Activated T-cell treated with anti-CD3 and anti-CD28 coated beads, Interleukin-2, amount 50 U/mL, for 72 hours (primary cell): ENCODE results near the gene AEBP2. TPM values are rescaled to one million over a fixed set of nuclear protein-coding genes. Genes with fewer than 3 reads are reported as not detected.
"Not testable (repeated sequence)": the region's sequence is repeated elsewhere in the genome, so short reads cannot be mapped to it uniquely, and the experiment has no call there.

Source experiments
- ATAC-seq, 2 donors: fragments of 150-1000 bp; cut with Tn5 transposase; replicated peaks in 1 of 2; 2 replicates each; pipeline ENCODE4 v1.10.0; 2021; ENCODE audit warnings: moderate library complexity in 2 of 2, mild to moderate bottlenecking in 1 of 2
- DNase-seq, 2 donors: peaks; one replicate each; pipeline ENCODE4 v3.0.0; 2021 to 2022; ENCODE audit warnings: mixed read lengths in 1 of 2
- H3K27ac Mint-ChIP-seq: one replicate; pipeline ENCODE4 v1.8.0; 2022; ENCODE audit warnings: mild to moderate bottlenecking, moderate library complexity, mixed read lengths
- H3K27me3 Mint-ChIP-seq: one replicate; pipeline ENCODE4 v1.8.0; 2022; ENCODE audit warnings: low read depth, mixed read lengths
- H3K36me3 Mint-ChIP-seq, 2 donors: one replicate each; pipeline ENCODE4 v1.8.0; 2022; ENCODE audit warnings: mixed read lengths in 2 of 2, mild to moderate bottlenecking in 1 of 2; ENCODE audit not compliant: insufficient read depth in 2 of 2
- H3K4me1 Mint-ChIP-seq: one replicate; pipeline ENCODE4 v1.8.0; 2022; ENCODE audit warnings: low read depth, mixed read lengths
- H3K4me3 Mint-ChIP-seq, 2 donors: one replicate each; pipeline ENCODE4 v1.8.0; 2022; ENCODE audit warnings: mild to moderate bottlenecking in 2 of 2, mixed read lengths in 2 of 2, moderate library complexity in 2 of 2
- H3K9me3 Mint-ChIP-seq, 2 donors: one replicate each; pipeline ENCODE4 v1.8.0; 2022; ENCODE audit warnings: mixed read lengths in 2 of 2
- total RNA-seq, 2 donors: library from RNA; stranded (reverse); gene quantifications; one replicate each; pipeline ENCODE4 v1.2.3, GENCODE V29; 2022

Gene AEBP2, protein sequence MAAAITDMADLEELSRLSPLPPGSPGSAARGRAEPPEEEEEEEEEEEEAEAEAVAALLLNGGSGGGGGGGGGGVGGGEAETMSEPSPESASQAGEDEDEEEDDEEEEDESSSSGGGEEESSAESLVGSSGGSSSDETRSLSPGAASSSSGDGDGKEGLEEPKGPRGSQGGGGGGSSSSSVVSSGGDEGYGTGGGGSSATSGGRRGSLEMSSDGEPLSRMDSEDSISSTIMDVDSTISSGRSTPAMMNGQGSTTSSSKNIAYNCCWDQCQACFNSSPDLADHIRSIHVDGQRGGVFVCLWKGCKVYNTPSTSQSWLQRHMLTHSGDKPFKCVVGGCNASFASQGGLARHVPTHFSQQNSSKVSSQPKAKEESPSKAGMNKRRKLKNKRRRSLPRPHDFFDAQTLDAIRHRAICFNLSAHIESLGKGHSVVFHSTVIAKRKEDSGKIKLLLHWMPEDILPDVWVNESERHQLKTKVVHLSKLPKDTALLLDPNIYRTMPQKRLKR
- total RNA-seq = 10 to 100 TPM; 59.4 to 64.5 TPM

DNA sequence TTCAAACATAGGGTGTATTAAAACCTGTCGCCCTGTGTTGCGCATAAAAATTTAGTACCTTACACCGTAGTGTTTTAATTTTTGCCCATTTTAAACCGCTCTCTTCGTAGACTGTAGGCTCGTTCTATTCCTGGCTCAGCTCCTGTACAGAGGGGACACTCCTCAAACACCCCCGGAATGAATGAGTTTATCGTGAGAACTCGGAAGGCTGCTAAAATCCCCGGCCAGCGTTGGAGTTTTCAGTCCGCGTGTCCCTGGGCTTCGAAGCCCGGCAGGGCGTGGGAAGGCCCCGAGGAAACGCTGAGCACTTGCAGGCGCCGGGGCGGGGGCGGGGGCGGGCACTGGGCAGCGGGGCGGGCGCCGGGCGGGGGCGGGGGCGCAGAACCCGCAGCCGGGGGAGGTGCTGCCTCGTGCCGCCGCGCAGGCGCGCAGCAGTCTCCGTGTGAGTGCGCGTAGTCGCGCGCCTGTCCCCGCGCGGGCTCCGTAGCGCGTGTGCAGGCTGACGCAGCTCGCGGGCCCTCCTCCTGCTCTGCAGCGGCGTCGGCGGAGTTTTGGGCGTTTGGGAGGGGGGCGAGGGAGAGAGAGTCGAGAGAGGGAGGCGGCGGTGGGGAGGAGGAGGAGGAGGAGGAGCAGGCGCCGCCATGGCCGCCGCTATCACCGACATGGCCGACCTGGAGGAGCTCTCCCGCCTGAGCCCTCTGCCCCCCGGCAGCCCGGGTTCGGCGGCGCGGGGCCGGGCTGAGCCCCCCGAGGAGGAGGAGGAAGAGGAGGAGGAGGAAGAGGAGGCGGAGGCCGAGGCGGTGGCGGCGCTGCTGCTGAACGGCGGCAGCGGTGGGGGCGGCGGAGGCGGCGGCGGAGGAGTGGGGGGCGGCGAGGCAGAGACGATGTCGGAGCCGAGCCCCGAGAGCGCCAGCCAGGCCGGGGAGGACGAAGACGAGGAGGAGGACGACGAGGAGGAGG lies at the start of gene AEBP2:
AEBP2 (plus strand) TSS at position 434 of the 960 bp plus-strand sequence; CDS start at position 642, 208 bp downstream.
- Mint-ChIP-seq H3K27ac (peak within 1 kb of the TSS; percentile 100), H3K9me3 (no peaks in the 10 kb centered on the region), H3K4me1 (peaks cover 69% of the 10 kb centered on the region), H3K4me3 (peak within 1 kb of the TSS; percentile 98 to 100), H3K36me3 (peaks cover 10 to 30% of the 10 kb centered on the region in 2 donors), H3K27me3 (no peaks in the 10 kb centered on the region)
- DNase-seq (peak; percentile 89 to 92), ATAC-seq (peak; percentile 90)

DNA sequence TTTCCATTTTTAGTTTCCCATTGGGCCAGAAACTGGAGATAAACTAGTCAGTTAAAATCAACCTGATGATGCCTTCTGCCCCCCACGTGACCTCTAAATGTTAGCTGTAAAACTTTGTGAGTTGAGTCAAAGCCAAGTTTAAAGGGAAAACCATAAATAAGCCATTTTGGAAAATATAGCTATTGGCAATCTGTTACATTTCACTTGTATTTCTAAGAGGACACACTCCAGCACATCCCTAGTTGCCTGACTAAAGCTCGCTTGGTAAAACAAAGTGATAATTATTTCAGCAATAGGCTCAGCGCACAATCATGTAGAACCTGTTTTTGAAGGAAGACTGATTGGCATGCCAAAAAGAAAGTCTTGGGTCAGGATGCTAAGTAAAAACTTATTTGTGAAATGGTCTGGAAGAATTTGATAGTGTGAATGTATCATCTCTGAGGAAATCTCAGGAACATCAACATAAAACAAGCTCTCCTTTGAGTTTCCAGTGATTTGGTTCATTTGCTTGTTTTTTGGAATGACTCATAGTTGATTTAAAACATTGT lies 49.2 kb upstream of the AEBP2 start:
- no peak overlapping the region for H3K27ac Mint-ChIP-seq
- no peak for ATAC-seq
- H3K4me1 Mint-ChIP-seq = no peaks in the 10 kb centered on the region
- no peaks in the 10 kb centered on the region for H3K36me3 Mint-ChIP-seq
- no peaks in the 10 kb centered on the region for H3K27me3 Mint-ChIP-seq
- H3K4me3 Mint-ChIP-seq = no peak overlapping the region
- H3K9me3 Mint-ChIP-seq = no peaks in the 10 kb centered on the region
- no peak for DNase-seq

- not testable (repeated sequence) for H3K27ac Mint-ChIP-seq, H3K27me3 Mint-ChIP-seq, DNase-seq, ATAC-seq, H3K4me3 Mint-ChIP-seq, H3K9me3 Mint-ChIP-seq, H3K36me3 Mint-ChIP-seq, H3K4me1 Mint-ChIP-seq
Observed at GRCh38 chr12:19392644-19393043, 46.6 kb upstream of the AEBP2 start.

DNA sequence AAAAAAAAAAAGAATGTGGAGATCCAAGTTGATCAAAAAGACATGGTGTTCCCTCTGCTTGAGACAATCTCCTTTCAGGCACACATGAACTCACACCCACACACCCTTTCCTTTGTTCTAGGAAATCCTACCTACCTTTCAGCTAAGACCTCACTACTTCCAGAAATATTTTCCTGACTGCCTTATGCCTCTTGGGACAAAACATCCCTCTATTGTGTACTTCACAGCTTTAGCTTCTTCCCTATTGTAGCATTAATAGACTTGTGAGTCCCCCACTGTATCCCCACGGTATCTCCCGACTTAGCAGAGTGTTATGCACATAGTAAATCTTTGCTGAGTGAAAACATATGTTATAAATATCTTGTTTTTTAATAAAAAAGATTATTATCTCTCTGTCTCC lies 44.9 kb upstream of the AEBP2 start:
- Mint-ChIP-seq H3K4me3 (no peak overlapping the region), H3K27me3 (no peaks in the 10 kb centered on the region), H3K4me1 (no peaks in the 10 kb centered on the region), H3K27ac (no peak overlapping the region), H3K36me3 (no peaks in the 10 kb centered on the region), H3K9me3 (no peaks in the 10 kb centered on the region)
- ATAC-seq (no peak), DNase-seq (no peak)

- no peak overlapping the region for H3K27ac Mint-ChIP-seq
Observed at GRCh38 chr12:19397534-19397933, 41.8 kb upstream of the AEBP2 start.

DNA sequence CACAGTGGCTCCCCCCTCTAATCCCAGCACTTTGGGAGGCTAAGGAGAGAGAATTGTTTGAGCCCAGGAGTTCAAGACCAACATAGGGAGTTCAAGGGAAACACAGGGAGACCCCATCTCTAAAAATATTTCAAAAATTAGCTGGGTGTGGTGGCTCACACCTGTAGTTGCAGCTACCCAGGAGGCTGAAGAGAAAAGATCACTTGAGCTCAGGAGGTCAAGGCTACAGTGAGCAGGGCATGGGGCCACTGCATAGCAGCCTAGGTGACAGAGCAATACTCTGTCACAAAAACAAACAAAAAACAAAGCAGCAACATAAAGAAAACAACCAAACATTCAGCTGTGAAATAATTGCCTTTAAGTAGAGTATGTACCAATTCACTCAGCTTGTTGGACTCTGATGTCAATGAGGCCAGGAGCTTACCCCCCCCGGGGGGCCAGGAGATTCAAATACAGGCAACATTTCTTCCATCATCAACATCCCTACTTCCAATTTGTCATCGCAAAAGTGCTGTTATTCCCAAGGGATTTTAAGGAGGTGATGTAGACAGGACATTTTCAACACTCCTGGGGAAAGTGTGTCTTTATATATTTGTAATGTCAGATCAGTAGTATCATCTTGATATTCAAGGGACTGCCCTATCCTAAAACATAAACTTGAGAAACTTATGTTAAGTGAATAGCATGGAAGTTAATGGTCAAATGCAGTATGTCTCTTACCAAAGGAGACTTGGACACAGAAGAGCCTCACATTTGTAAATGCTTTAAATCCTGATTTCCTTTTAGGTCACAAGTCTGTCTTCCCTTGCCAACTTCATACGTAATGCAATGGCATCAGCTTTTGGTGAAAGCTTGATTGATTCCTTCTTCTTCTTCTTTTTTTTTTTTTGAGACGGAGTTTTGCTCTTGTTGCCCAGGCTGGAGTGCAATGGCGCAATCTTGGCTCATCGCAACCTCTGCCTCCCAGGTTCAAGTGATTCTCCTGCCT lies 40.6 kb upstream of the AEBP2 start:
- Mint-ChIP-seq H3K27ac (no peak overlapping the region), H3K4me1 (no peaks in the 10 kb centered on the region), H3K4me3 (no peak overlapping the region), H3K27me3 (no peaks in the 10 kb centered on the region), H3K36me3 (no peaks in the 10 kb centered on the region), H3K9me3 (no peaks in the 10 kb centered on the region)
- DNase-seq = no peak
- no peak for ATAC-seq

More at GRCh38 chr12:19397534-19397933, 41.8 kb upstream of the AEBP2 start:
- ATAC-seq (no peak), DNase-seq (no peak)
- H3K36me3 Mint-ChIP-seq = no peaks in the 10 kb centered on the region
- H3K4me1 Mint-ChIP-seq = no peaks in the 10 kb centered on the region
- H3K27me3 Mint-ChIP-seq = no peaks in the 10 kb centered on the region
- no peaks in the 10 kb centered on the region for H3K9me3 Mint-ChIP-seq
- H3K4me3 Mint-ChIP-seq = no peak overlapping the region

DNA sequence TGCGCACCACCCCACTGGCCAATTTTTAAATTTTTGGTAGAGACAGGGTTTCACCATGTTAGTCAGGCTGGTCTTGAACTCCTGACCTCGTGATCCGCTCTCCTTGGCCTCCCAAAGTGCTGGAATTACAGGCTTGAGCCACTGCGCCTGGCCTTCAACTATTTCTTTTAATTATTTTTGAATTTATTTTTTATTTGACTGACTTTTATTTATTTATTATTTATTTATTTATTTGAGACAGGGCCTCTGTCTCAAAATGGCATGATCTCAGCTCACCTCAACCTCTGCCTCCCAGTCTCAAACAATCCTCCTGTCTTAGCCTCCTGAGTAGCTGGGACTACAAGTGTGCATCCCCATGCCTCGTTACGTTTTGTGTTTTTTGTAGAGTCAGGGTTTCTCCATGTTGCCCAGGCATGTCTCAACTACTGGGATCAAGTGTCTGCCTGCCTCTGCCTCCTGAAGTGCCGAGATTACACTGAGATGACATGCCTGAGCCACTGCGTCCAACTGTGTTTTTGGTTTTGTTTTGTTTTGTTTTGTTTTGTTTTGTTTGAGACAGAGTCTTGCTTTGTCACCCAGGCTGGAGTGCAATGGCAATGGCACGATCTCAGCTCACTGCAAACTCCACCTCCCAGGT lies 38.5 kb upstream of the AEBP2 start:
- not testable (repeated sequence) for H3K9me3 Mint-ChIP-seq, ATAC-seq, H3K4me3 Mint-ChIP-seq, H3K36me3 Mint-ChIP-seq, H3K27ac Mint-ChIP-seq, H3K27me3 Mint-ChIP-seq, DNase-seq
- H3K4me1 Mint-ChIP-seq = peaks cover 10% of the 10 kb centered on the region

DNA sequence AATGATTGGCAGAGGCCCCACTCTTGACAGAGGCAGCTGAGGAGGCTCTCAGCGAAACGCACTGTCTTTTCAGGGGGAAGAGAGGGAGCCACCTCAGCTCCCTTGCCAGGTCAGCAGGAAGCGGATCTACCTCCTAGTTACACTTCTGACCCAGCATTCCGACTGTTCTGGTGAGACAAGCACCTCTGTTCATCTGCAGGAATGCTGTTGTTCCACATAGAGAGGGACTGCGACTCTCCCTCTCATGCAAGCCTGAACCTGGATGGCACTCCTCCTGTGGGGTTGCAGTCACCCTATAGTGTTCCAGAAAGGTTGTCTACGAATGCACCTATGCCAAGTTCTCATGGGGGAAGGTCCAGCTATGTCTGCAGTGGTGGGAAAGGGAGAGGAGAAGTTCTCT lies 37.1 kb upstream of the AEBP2 start:
- H3K36me3 Mint-ChIP-seq = peaks cover 2 to 6% of the 10 kb centered on the region in 2 donors
- H3K27me3 Mint-ChIP-seq = no peaks in the 10 kb centered on the region
- H3K4me3 Mint-ChIP-seq = no peak overlapping the region
- no peak for DNase-seq
- no peak overlapping the region for H3K27ac Mint-ChIP-seq
- peaks cover 3 to 4% of the 10 kb centered on the region in 2 donors for H3K9me3 Mint-ChIP-seq
- ATAC-seq = no peak
- H3K4me1 Mint-ChIP-seq = peaks cover 10% of the 10 kb centered on the region

- H3K4me3 Mint-ChIP-seq = no peak overlapping the region
- H3K36me3 Mint-ChIP-seq = peaks cover 2 to 6% of the 10 kb centered on the region in 2 donors
- no peak overlapping the region for H3K27ac Mint-ChIP-seq
- peaks cover 3 to 4% of the 10 kb centered on the region in 2 donors for H3K9me3 Mint-ChIP-seq
- no peak for DNase-seq
- no peaks in the 10 kb centered on the region for H3K27me3 Mint-ChIP-seq
- ATAC-seq = no peak
- peaks cover 10% of the 10 kb centered on the region for H3K4me1 Mint-ChIP-seq
Observed at GRCh38 chr12:19402743-19403431, 36.4 kb upstream of the AEBP2 start.

GRCh38 chr12:19404242-19404880 lies 34.9 kb upstream of the AEBP2 start:
- peaks cover 3 to 4% of the 10 kb centered on the region in 2 donors for H3K9me3 Mint-ChIP-seq
- ATAC-seq (peak; percentile 44 to 70), DNase-seq (peak in 1 of 2 donors; percentile 15)
- H3K36me3 Mint-ChIP-seq = peaks cover 2 to 6% of the 10 kb centered on the region in 2 donors
- peak overlapping the region; percentile 95 for H3K27ac Mint-ChIP-seq
- peak overlapping the region; percentile 49 to 72 for H3K4me3 Mint-ChIP-seq
- H3K27me3 Mint-ChIP-seq = no peaks in the 10 kb centered on the region
- H3K4me1 Mint-ChIP-seq = peaks cover 10% of the 10 kb centered on the region

GRCh38 chr12:19409376-19409775 lies 29.9 kb upstream of the AEBP2 start:
- Mint-ChIP-seq H3K36me3 (peaks cover 0 to 2% of the 10 kb centered on the region in 2 donors), H3K27ac (no peak overlapping the region), H3K4me3 (no peak overlapping the region), H3K27me3 (no peaks in the 10 kb centered on the region), H3K9me3 (peaks cover 0 to under 1% of the 10 kb centered on the region in 2 donors), H3K4me1 (peaks cover 5% of the 10 kb centered on the region)
- ATAC-seq = no peak
- DNase-seq = no peak
